NT2/D1 (cell line): ENCODE results near the gene SMIM38.

ENCODE experiments used
- YY1 ChIP-seq: IDR thresholded peaks from 2 replicates; pipeline ENCODE4 v1.6.1; 2011; ENCODE audit not compliant: insufficient read length, insufficient read depth
- ZNF274 ChIP-seq: IDR thresholded peaks from 2 replicates; pipeline ENCODE4 v1.6.1; 2011; ENCODE audit warnings: mild to moderate bottlenecking, low read depth, low read length

GRCh38 chr11:69174841-69175240 lies 19.1 kb downstream of the SMIM38 start:
- TF ChIP-seq ZNF274, result no peak
- TF ChIP-seq YY1, result no peak
